HFFc6 (cell line): Measurements from ENCODE around the gene ADRM1. TPM values are rescaled to one million over a fixed set of nuclear protein-coding genes. Genes with fewer than 3 reads are reported as not detected.

Experiments used
- DNase-seq: peaks from one replicate; pipeline ENCODE4 v3.0.0-alpha.2; 2018
- H3K27ac Mint-ChIP-seq: 2 replicates; pipeline ENCODE4 v1.8.0; 2020; ENCODE audit warnings: mild to moderate bottlenecking, mixed read lengths
- H3K27me3 Mint-ChIP-seq: 2 replicates; pipeline ENCODE4 v1.8.0; 2021; ENCODE audit warnings: mild to moderate bottlenecking, moderate library complexity, mixed read lengths; ENCODE audit not compliant: insufficient read depth
- H3K36me3 Mint-ChIP-seq: 2 replicates; pipeline ENCODE4 v1.8.0; 2021; ENCODE audit warnings: low read depth, mixed read lengths
- H3K4me1 Mint-ChIP-seq: 2 replicates; pipeline ENCODE4 v1.8.0; 2020; ENCODE audit warnings: low read depth, mixed read lengths
- H3K4me3 Mint-ChIP-seq: 2 replicates; pipeline ENCODE4 v1.8.0; 2020; ENCODE audit warnings: mild to moderate bottlenecking, moderate library complexity, mixed read lengths
- H3K9me3 Mint-ChIP-seq: 2 replicates; pipeline ENCODE4 v1.8.0; 2020; ENCODE audit warnings: mild to moderate bottlenecking, mixed read lengths
- CTCF ChIP-seq: fragments of 200-600 bp; sonication (generic); IDR thresholded peaks from 2 replicates; pipeline ENCODE4 v1.5.0; 2021; ENCODE audit warnings: antibody characterized with exemption, mild to moderate bottlenecking
- total RNA-seq, 6 experiments: library from RNA; stranded (reverse); fragmentation: NEBNext Ultra II Directional; extraction: Animal tissue kit (Norgen Biotek cat#: 25700); gene quantifications; 2 replicates in 1 of 6; 3 replicates in 5 of 6; pipeline ENCODE4 v1.2.3, GENCODE V29; 2021

ADRM1 gene
- total RNA-seq, 6 experiments from 2014 or later = 126 to 133 (median 129) TPM

GRCh38 chr20:62313021-62313420 is 10.2 kb downstream of the ADRM1 start:
- DNase-seq = no peak
- Mint-ChIP-seq H3K4me3 (no peak overlapping the region), H3K9me3 (no peaks in the 10 kb centered on the region), H3K27ac (no peak overlapping the region), H3K4me1 (no peaks in the 10 kb centered on the region), H3K36me3 (no peaks in the 10 kb centered on the region), H3K27me3 (no peaks in the 10 kb centered on the region)
- no peak for TF ChIP-seq CTCF

- no peaks in the 10 kb centered on the region for H3K9me3 Mint-ChIP-seq
- no peak for DNase-seq
- no peak overlapping the region for H3K27ac Mint-ChIP-seq
- H3K4me1 Mint-ChIP-seq = no peaks in the 10 kb centered on the region
- no peak overlapping the region for H3K4me3 Mint-ChIP-seq
- no peak for TF ChIP-seq CTCF
- no peaks in the 10 kb centered on the region for H3K27me3 Mint-ChIP-seq
- no peaks in the 10 kb centered on the region for H3K36me3 Mint-ChIP-seq
Observed at GRCh38 chr20:62313460-62314338, 10.9 kb downstream of the ADRM1 start.

- Mint-ChIP-seq H3K27ac (no peak overlapping the region), H3K9me3 (no peaks in the 10 kb centered on the region), H3K27me3 (peaks cover 1% of the 10 kb centered on the region; the same call in 1 of the 2 replicates), H3K36me3 (no peaks in the 10 kb centered on the region), H3K4me3 (no peak overlapping the region), H3K4me1 (no peaks in the 10 kb centered on the region)
- no peak for DNase-seq
- TF ChIP-seq CTCF = no peak
Observed at GRCh38 chr20:62314339-62314638, 11.5 kb downstream of the ADRM1 start.

GRCh38 chr20:62314711-62315302 is 12.0 kb downstream of the ADRM1 start:
- H3K36me3 Mint-ChIP-seq = no peaks in the 10 kb centered on the region
- H3K4me3 Mint-ChIP-seq = no peak overlapping the region
- no peak for TF ChIP-seq CTCF
- H3K27ac Mint-ChIP-seq = no peak overlapping the region
- peaks cover 2% of the 10 kb centered on the region; the same call in 1 of the 2 replicates for H3K9me3 Mint-ChIP-seq
- H3K4me1 Mint-ChIP-seq = no peaks in the 10 kb centered on the region
- no peak for DNase-seq
- H3K27me3 Mint-ChIP-seq = peaks cover 2% of the 10 kb centered on the region; the same call in 1 of the 2 replicates

GRCh38 chr20:62315773-62316172 is 13.0 kb downstream of the ADRM1 start:
- peaks cover 4% of the 10 kb centered on the region for H3K9me3 Mint-ChIP-seq

More at GRCh38 chr20:62315773-62316172, 13.0 kb downstream of the ADRM1 start:
- H3K27ac Mint-ChIP-seq = no peak overlapping the region
- TF ChIP-seq CTCF = no peak
- no peak overlapping the region for H3K4me3 Mint-ChIP-seq
- peaks cover 2% of the 10 kb centered on the region; the same call in 1 of the 2 replicates for H3K27me3 Mint-ChIP-seq
- no peaks in the 10 kb centered on the region for H3K4me1 Mint-ChIP-seq
- no peaks in the 10 kb centered on the region for H3K36me3 Mint-ChIP-seq
- no peak for DNase-seq
